HG02943 (cell line): ENCODE data around the gene CACNG5.

Experiments
- ATAC-seq: cut with Tn5 transposase; IDR thresholded peaks from one replicate; pipeline ENCODE4 v1.9.1; 2021; ENCODE audit warnings: mild to moderate bottlenecking, low read depth, moderate library complexity; ENCODE audit not compliant: unreplicated experiment

Gene CACNG5

GRCh38 chr17:66834919-66835454, at the start of gene CACNG5:
TSS of gene CACNG5 (plus strand) at chr17:66835117. CDS start at chr17:66877333, 42,216 bp downstream.
- ATAC-seq: no peak

GRCh38 chr17:66786107-66786506, 48.8 kb upstream of the CACNG5 start:
- ATAC-seq: no peak

GRCh38 chr17:66787914-66788313, 47.0 kb upstream of the CACNG5 start:
- ATAC-seq: no peak

GRCh38 chr17:66789093-66789492, 45.8 kb upstream of the CACNG5 start:
- no peak for ATAC-seq

- ATAC-seq: no peak
These were observed 44.9 kb upstream of the CACNG5 start for GRCh38 chr17:66789961-66790437.

GRCh38 chr17:66790501-66791061, 44.3 kb upstream of the CACNG5 start:
- ATAC-seq: no peak

- ATAC-seq: no peak
These were observed 43.6 kb upstream of the CACNG5 start for GRCh38 chr17:66791347-66791746.

- no peak for ATAC-seq
These were observed 41.1 kb upstream of the CACNG5 start for GRCh38 chr17:66793814-66794213.

- ATAC-seq: no peak
These were observed 39.4 kb upstream of the CACNG5 start for GRCh38 chr17:66795486-66795885.

- ATAC-seq: no peak
These were observed 34.9 kb upstream of the CACNG5 start for GRCh38 chr17:66799849-66800537.

GRCh38 chr17:66803474-66803951, 31.4 kb upstream of the CACNG5 start:
- ATAC-seq: no peak

- no peak for ATAC-seq
These were observed 29.4 kb upstream of the CACNG5 start for GRCh38 chr17:66805567-66805966.

GRCh38 chr17:66807182-66807581, 27.7 kb upstream of the CACNG5 start:
- ATAC-seq: no peak

GRCh38 chr17:66809408-66809807, 25.5 kb upstream of the CACNG5 start:
- ATAC-seq: no peak

GRCh38 chr17:66810951-66811682, 23.8 kb upstream of the CACNG5 start:
- no peak for ATAC-seq

- no peak for ATAC-seq
These were observed 23.2 kb upstream of the CACNG5 start for GRCh38 chr17:66811683-66812054.

- ATAC-seq: no peak
These were observed 22.3 kb upstream of the CACNG5 start for GRCh38 chr17:66812571-66812970.

- no peak for ATAC-seq
These were observed 21.6 kb upstream of the CACNG5 start for GRCh38 chr17:66813296-66813695.

- ATAC-seq: no peak
These were observed 20.9 kb upstream of the CACNG5 start for GRCh38 chr17:66814026-66814425.

- ATAC-seq: no peak
These were observed 20.3 kb upstream of the CACNG5 start for GRCh38 chr17:66814570-66814969.

GRCh38 chr17:66817750-66818149, 17.2 kb upstream of the CACNG5 start:
- ATAC-seq: no peak
